Common myeloid progenitor, CD34-positive (primary cell): ENCODE results near the gene LIMS2.

ENCODE experiments used
- CTCF ChIA-PET: fragments of 350-600 bp; sonication (Branson Sonifier 250); formaldehyde crosslinking; loops from one replicate; lab custom pipeline; 2021; ENCODE audit warnings: antibody characterized with exemption; lab: Charles Lee
- POLR2A ChIA-PET: fragments of 350-600 bp; sonication (Branson Sonifier 250); formaldehyde crosslinking; loops from one replicate; lab custom pipeline; 2021; ENCODE audit warnings: antibody characterized with exemption; lab: Charles Lee
- DNase-seq, 3 donors: peaks; one replicate each; pipeline versions ENCODE4 v3.0.0 to v3.0.0-alpha.2; 2013
- H3K27ac ChIP-seq, 2 experiments: 1 replicate in 1 of 2; 2 replicates in 1 of 2; pipeline ENCODE4 v1.7.0; 2013; ENCODE audit warnings: inconsistent platforms in 2 of 2, low read length in 2 of 2, mild to moderate bottlenecking in 2 of 2, low read depth in 1 of 2, moderate library complexity in 1 of 2; ENCODE audit not compliant: severe bottlenecking in 2 of 2, insufficient read depth in 1 of 2, poor library complexity in 1 of 2
- H3K27me3 ChIP-seq, 5 experiments: replicated peaks in 2 of 5; 1 replicate in 3 of 5; 2 replicates in 2 of 5; pipeline versions ENCODE4 v1.6.1 to v1.7.0; 2013; ENCODE audit warnings: low read length in 4 of 5, mild to moderate bottlenecking in 2 of 5, moderate library complexity in 2 of 5, inconsistent platforms in 1 of 5; ENCODE audit not compliant: insufficient read depth in 5 of 5, control insufficient read depth in 4 of 5
- H3K36me3 ChIP-seq, 4 experiments: 1 replicate in 2 of 4; 2 replicates in 2 of 4; pipeline versions ENCODE4 v1.6.1 to v1.7.0; 2013; ENCODE audit warnings: low read length in 3 of 4, control low read depth in 1 of 4, mild to moderate bottlenecking in 1 of 4; ENCODE audit not compliant: control insufficient read depth in 4 of 4, insufficient read depth in 4 of 4
- H3K4me1 ChIP-seq, 4 experiments: 1 replicate in 3 of 4; 2 replicates in 1 of 4; pipeline versions ENCODE4 v1.6.1 to v1.7.1; 2013; ENCODE audit warnings: low read length in 3 of 4, mild to moderate bottlenecking in 3 of 4, control low read depth in 1 of 4, inconsistent platforms in 1 of 4, moderate library complexity in 1 of 4; ENCODE audit not compliant: control insufficient read depth in 4 of 4, insufficient read depth in 4 of 4; ENCODE audit errors: control extremely low read depth in 1 of 4
- H3K4me3 ChIP-seq, 7 experiments: 1 replicate in 4 of 7; 2 replicates in 3 of 7; pipeline versions ENCODE4 v1.5.1 to v1.7.0; 2013; ENCODE audit warnings: mild to moderate bottlenecking in 7 of 7, low read length in 6 of 7, moderate library complexity in 6 of 7, inconsistent platforms in 2 of 7, low read depth in 2 of 7, control low read depth in 1 of 7; ENCODE audit not compliant: insufficient read depth in 4 of 7, control insufficient read depth in 1 of 7; ENCODE audit errors: extremely low read depth in 1 of 7
- H3K9me3 ChIP-seq, 5 experiments: 1 replicate in 4 of 5; 2 replicates in 1 of 5; pipeline versions ENCODE4 v1.6.1 to v1.7.1; 2013; ENCODE audit warnings: low read length in 4 of 5, mild to moderate bottlenecking in 2 of 5, inconsistent platforms in 1 of 5, low read depth in 1 of 5, moderate library complexity in 1 of 5; ENCODE audit not compliant: control insufficient read depth in 4 of 5, insufficient read depth in 2 of 5; ENCODE audit errors: control extremely low read depth in 1 of 5
- WGBS: methylation state at CpG from one replicate; pipeline ENCODE4 v1.1.5; 2013; ENCODE audit not compliant: insufficient coverage; 5-methylcytosine and 5-hydroxymethylcytosine counted together

LIMS2 gene

DNA sequence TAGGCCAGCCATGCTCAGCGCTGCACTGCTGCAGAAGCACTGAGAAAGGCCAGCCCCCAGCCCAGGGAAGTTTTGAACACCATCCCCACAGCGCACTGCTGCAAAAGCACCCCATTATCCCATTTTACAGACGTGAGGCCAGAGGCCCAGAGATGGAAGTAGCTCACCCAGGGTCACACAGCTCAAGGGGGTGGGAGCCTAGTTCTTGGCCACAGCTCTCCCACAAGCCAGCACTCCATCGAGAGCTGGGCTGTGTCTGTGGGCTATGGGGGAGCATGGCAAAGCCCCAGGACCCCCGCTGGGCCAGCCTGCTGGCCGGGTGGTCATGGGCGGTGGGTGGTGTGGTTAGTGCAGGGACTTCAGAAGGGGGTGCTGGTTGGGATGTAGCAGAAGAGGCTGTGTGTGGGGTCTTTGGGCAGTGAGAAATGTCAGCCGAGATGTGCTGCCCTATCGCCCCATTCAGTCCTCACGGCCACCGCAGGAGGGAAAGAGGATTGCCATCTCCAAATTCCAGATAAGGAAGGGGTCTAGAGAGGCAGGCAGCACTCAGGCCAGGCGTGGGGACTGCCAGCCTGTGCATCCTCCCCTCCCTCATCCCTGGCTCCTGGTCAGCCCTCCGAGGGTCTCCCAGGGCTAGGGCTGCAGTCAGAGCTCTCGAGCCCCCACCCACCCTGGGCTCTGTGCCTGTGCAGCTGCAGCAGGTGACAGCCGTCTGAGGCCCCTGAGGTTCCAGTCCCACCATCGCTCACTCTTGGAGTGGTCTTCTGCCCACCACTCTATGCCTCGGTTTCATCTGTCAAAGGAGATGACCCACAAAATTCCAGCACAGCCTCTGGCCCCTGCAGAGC is 46.3 kb downstream of the LIMS2 start:
- DNase-seq, result no peak
- H3K4me3 ChIP-seq, result no peak overlapping the region
- no peaks in the 10 kb centered on the region for H3K27me3 ChIP-seq
- H3K27ac ChIP-seq, result no peak overlapping the region
- 99% methylated on average over 10 of the region's 17 CpGs for WGBS
- H3K36me3 ChIP-seq, result no peaks in the 10 kb centered on the region
- H3K4me1 ChIP-seq, result peaks cover 0 to 28% (median 20%) of the 10 kb centered on the region in 4 experiments
- no peaks in the 10 kb centered on the region for H3K9me3 ChIP-seq
- CTCF ChIA-PET, result interaction anchor here (1.4 to 2.4 kb wide), 2 partner anchors 20 to 35 kb away, joined by 5 to 6 read pairs; no protein-coding TSS in a partner anchor
- POLR2A ChIA-PET, result no interaction called here

DNA sequence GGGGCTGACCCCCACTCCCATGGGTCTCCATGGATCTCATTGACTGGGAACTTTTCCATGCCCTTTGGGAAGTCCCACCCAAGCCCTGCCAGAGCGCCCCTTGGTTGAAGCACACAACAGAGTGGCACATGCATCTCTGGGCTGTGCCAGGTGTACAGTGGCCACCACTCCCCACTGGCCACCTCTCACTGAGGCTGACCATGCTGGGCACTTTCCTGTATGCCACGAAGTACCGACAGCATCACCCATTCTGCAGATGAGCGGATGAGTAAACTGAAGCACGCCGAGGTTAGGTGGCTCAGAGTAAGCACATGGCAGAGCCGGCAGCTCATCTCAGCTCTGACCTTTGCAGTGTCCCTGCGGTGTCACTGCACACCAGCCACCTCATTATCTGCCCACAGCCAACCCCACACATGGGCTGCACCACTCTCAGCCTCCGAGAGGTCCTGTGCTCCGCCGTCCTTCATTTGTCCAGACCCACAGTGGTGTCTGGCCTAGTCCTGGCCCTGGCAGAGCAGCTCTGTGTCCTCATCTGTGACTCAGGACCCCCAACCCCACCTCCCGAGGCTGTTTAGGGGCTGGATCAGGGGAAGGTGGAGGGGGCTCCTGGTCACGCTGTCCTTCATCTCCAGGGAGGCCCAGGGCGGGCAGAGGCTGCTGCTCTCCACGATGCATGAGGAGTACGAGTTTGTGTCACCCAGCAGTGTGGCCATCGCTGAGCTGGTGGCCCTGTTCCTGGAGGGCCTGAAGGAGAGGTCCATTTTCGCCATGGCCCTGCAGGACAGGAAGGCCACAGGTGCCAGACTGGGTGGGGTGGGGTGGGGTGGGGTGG is 47.4 kb downstream of the LIMS2 start:
- no peaks in the 10 kb centered on the region for H3K27me3 ChIP-seq
- DNase-seq, result no peak
- POLR2A ChIA-PET, result no interaction called here
- no peaks in the 10 kb centered on the region for H3K9me3 ChIP-seq
- no peak overlapping the region for H3K27ac ChIP-seq
- no peaks in the 10 kb centered on the region for H3K36me3 ChIP-seq
- H3K4me1 ChIP-seq, result peaks cover 0 to 20% (median 15%) of the 10 kb centered on the region in 4 experiments
- no peak overlapping the region for H3K4me3 ChIP-seq
- WGBS, result 98% methylated on average over 15 of the region's 18 CpGs
- CTCF ChIA-PET, result no interaction called here

GRCh38 chr2:127626917-127627739 is 48.2 kb downstream of the LIMS2 start:
- POLR2A ChIA-PET, result no interaction called here
- H3K27me3 ChIP-seq, result no peaks in the 10 kb centered on the region
- CTCF ChIA-PET, result interaction anchor here (1.2 kb wide), 1 partner anchor 36 kb away, joined by 5 read pairs; no protein-coding TSS in a partner anchor

DNA sequence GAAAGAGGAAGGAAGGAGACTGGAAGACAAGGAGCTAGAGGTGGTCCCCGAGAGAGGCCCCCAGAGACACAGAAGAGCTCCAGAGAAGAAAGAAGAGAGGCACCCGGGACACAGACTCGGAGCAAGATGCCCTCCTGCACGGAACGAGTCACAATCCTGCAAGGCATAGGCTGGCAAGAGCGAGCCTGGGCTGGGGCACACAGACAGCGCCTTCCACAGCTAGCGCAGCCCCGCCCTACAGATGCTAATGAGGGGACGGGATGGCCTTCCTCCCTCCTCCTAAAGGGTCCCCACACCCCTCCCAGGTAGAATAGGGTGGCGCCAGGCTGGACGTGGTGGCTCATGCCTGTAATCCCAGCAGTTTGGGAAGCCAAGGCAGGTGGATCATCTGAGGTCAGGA is 49.2 kb downstream of the LIMS2 start:
- H3K9me3 ChIP-seq, result no peaks in the 10 kb centered on the region
- no peaks in the 10 kb centered on the region for H3K36me3 ChIP-seq
- no peak overlapping the region for H3K27ac ChIP-seq
- WGBS, result 72% methylated on average over 8 of the region's 12 CpGs
- no peak overlapping the region for H3K4me3 ChIP-seq
- no peaks in the 10 kb centered on the region for H3K27me3 ChIP-seq
- no peak for DNase-seq
- POLR2A ChIA-PET, result no interaction called here
- peaks cover 0 to 24% (median 19%) of the 10 kb centered on the region in 4 experiments for H3K4me1 ChIP-seq
- CTCF ChIA-PET, result interaction anchor here (1.2 kb wide), 1 partner anchor 35 kb away, joined by 5 read pairs; no protein-coding TSS in a partner anchor

More at GRCh38 chr2:127626917-127627739, 48.2 kb downstream of the LIMS2 start:
- no peak for DNase-seq
- Histone ChIP-seq H3K36me3 (no peaks in the 10 kb centered on the region), H3K4me3 (no peak overlapping the region), H3K9me3 (no peaks in the 10 kb centered on the region), H3K27ac (no peak overlapping the region), H3K4me1 (peaks cover 0 to 19% (median 15%) of the 10 kb centered on the region in 4 experiments)
- WGBS, result 98% methylated on average over 18 of the region's 28 CpGs

DNA sequence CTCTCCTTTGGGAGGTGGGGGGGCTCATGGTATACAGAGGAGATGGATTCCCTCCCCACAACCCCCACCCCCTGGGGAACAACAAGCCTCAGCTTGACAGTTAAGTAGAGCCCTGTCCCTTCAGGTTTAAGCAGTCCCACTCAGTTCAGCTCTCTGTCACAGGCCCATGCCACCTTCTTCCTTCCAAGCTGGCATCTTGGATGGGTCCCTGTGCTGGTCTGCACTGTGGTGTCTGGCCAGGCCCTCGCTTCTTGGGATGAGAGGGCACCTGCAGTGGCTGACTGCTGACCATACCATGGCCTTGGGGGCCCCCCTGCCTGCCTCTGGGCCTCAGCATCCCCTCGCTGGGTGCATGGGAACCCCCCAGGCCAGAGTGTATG is 49.8 kb downstream of the LIMS2 start:
- DNase-seq, result no peak
- no peaks in the 10 kb centered on the region for H3K27me3 ChIP-seq
- H3K4me3 ChIP-seq, result no peak overlapping the region
- WGBS, result 93% methylated on average over 2 of the region's 2 CpGs
- POLR2A ChIA-PET, result interaction anchor here (0.6 kb wide), 1 partner anchor 13 kb away, joined by 3 read pairs; no protein-coding TSS in a partner anchor
- no peak overlapping the region for H3K27ac ChIP-seq
- no peaks in the 10 kb centered on the region for H3K9me3 ChIP-seq
- no peaks in the 10 kb centered on the region for H3K36me3 ChIP-seq
- CTCF ChIA-PET, result interaction anchor here (1.8 kb wide), 1 partner anchor 35 kb away, joined by 6 read pairs; no protein-coding TSS in a partner anchor
- H3K4me1 ChIP-seq, result peaks cover 0 to 25% (median 18%) of the 10 kb centered on the region in 4 experiments

- no peak for DNase-seq
- Histone ChIP-seq H3K27me3 (no peaks in the 10 kb centered on the region), H3K27ac (no peak overlapping the region), H3K4me1 (peaks cover 0 to 23% (median 18%) of the 10 kb centered on the region in 4 experiments), H3K9me3 (no peaks in the 10 kb centered on the region), H3K36me3 (no peaks in the 10 kb centered on the region), H3K4me3 (no peak overlapping the region)
- 95% methylated on average over 15 of the region's 23 CpGs for WGBS
- POLR2A ChIA-PET, result interaction anchor here (0.6 kb wide), 1 partner anchor 14 kb away, joined by 3 read pairs; no protein-coding TSS in a partner anchor
- CTCF ChIA-PET, result interaction anchor here (1.8 kb wide), 1 partner anchor 34 kb away, joined by 6 read pairs; no protein-coding TSS in a partner anchor
Measured at GRCh38 chr2:127624756-127625571, 50.4 kb downstream of the LIMS2 start.
